ENCODE results near the gene PROK2. TPM values are rescaled to one million over a fixed set of nuclear protein-coding genes. Genes with fewer than 3 reads are reported as not detected.

Gene PROK2
- total and polyA plus RNA-seq, 2 donors (not counting 1 experiment from before 2014, with no cell fraction given): 0.06 TPM; not detected in 1

DNA sequence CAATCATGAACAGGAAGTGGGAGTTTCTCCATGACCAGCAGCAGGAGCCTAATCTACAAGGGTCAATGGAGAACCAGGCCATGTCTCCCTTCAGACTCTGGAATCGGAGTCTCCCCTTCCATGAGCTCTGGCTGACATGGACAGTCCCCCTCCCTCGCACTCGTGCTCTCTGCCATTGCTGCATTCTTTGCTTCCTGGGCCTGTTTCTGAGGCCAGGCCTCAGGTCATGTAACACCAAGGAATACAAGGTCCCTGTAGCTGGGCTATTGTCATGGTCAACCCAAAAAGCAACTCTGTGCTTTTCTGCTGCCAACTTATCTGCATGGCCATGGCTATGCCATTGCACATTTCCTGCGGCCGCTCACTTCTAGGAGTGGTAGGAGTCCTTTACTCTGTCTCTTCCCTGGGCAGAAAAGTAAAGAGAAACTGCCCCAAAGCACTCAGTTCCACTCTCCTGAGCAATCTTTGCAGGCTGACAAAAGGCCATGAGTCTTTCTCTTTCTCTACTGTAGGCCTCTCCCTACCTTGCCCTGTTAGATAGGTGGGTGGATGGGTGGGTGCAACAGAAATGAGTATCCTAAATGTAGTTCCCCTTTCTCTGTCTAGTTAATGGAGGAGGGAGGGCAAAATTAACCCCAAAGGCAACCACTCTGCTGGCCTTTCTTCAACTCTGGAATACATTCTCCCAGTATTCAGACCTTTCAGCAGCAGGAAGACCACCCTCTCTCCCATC lies 40.8 kb upstream of the PROK2 start:
- Mint-ChIP-seq H3K4me3 (no peak overlapping the region), H3K9me3 (ENCODE audit: insufficient read depth) (no peaks in the 10 kb centered on the region), H3K27me3 (peaks cover 15% of the 10 kb centered on the region), H3K27ac (no peak overlapping the region), H3K4me1 (no peaks in the 10 kb centered on the region)
- no peak overlapping the region for H3K27ac ChIP-seq (ENCODE audit: low read length in 2 of 2)
- H4K20me1 ChIP-seq (ENCODE audit: control insufficient read depth, insufficient read depth, low read length, poor library complexity, severe bottlenecking): no peaks in the 10 kb centered on the region
- H2AFZ ChIP-seq (ENCODE audit: insufficient read depth, low read depth, low read length, poor library complexity, severe bottlenecking): no peak overlapping the region
- no peak for ATAC-seq (ENCODE audit: low read depth)
- H3K36me3 ChIP-seq (replicated peaks in 1 of 2; ENCODE audit: control extremely low read depth in 1 of 2, control insufficient read depth in 1 of 2, extremely low read depth in 1 of 2, insufficient read depth in 2 of 2, low read length in 1 of 2): no peaks in the 10 kb centered on the region
- no peak overlapping the region for H3K4me3 ChIP-seq (ENCODE audit: control extremely low read depth in 1 of 5, extremely low read depth in 1 of 5, insufficient read depth in 1 of 5, low read depth in 2 of 5, low read length in 4 of 5)
- no peaks in the 10 kb centered on the region for H3K9me3 ChIP-seq (ENCODE audit: control extremely low read depth in 1 of 3, control insufficient read depth in 2 of 3, insufficient read depth in 1 of 3, low read length in 2 of 3)
- CTCF ChIA-PET: no interaction called here
- H3K4me1 ChIP-seq (ENCODE audit: control insufficient read depth in 2 of 2, insufficient read depth in 2 of 2, low read length in 2 of 2): no peaks in the 10 kb centered on the region
- no peaks in the 10 kb centered on the region for H3K27me3 ChIP-seq (replicated peaks in 1 of 4; ENCODE audit: control extremely low read depth in 1 of 4, control insufficient read depth in 3 of 4, insufficient read depth in 4 of 4, low read length in 3 of 4)
- H3K79me2 ChIP-seq (ENCODE audit: control insufficient read depth, insufficient read depth, low read length): no peaks in the 10 kb centered on the region
- no peak overlapping the region for H3K9ac ChIP-seq (ENCODE audit: low read length)
- H3K4me2 ChIP-seq (replicated peaks; ENCODE audit: low read depth, low read length, poor library complexity, severe bottlenecking): no peak overlapping the region
- 94% methylated on average over 3 of the region's 5 CpGs for whole genome bisulfite sequencing (ENCODE audit: insufficient coverage)
- intact Hi-C loops (cut with micrococcal nuclease): no loop called here
- DNase-seq: no peak
- no peak for TF ChIP-seq EZH2 (IDR thresholded peaks at IDR 0.05; ENCODE audit: borderline replicate concordance, insufficient read depth, low read depth, low read length, poor library complexity, severe bottlenecking)
- TF ChIP-seq, protein P1, sequence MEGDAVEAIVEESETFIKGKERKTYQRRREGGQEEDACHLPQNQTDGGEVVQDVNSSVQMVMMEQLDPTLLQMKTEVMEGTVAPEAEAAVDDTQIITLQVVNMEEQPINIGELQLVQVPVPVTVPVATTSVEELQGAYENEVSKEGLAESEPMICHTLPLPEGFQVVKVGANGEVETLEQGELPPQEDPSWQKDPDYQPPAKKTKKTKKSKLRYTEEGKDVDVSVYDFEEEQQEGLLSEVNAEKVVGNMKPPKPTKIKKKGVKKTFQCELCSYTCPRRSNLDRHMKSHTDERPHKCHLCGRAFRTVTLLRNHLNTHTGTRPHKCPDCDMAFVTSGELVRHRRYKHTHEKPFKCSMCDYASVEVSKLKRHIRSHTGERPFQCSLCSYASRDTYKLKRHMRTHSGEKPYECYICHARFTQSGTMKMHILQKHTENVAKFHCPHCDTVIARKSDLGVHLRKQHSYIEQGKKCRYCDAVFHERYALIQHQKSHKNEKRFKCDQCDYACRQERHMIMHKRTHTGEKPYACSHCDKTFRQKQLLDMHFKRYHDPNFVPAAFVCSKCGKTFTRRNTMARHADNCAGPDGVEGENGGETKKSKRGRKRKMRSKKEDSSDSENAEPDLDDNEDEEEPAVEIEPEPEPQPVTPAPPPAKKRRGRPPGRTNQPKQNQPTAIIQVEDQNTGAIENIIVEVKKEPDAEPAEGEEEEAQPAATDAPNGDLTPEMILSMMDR (IDR thresholded peaks at IDR 0.05): no peak
- POLR2A ChIA-PET: no interaction called here

DNA sequence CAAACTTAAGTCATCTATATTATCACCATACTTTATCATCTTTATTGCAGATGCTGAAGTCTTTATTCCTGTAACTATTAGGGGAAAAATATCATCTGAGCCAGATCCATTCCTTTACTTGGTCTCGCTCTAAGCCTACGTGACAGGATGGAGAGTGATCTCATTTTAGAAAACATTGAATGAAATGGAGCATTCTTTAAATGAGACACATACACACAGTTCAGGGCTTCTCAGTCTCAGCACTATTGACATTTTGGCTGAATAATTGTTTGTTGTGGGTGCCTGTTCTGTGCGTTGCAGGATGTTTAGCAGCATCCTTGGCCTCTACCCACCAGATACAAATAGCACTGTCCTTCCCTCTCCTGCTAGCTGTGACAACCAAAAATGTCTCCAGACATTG lies 36.2 kb upstream of the PROK2 start:
- H3K4me1 ChIP-seq (ENCODE audit: control insufficient read depth in 2 of 2, insufficient read depth in 2 of 2, low read length in 2 of 2): no peaks in the 10 kb centered on the region
- H3K4me3 Mint-ChIP-seq: no peak overlapping the region
- no peak overlapping the region for H3K27ac Mint-ChIP-seq
- intact Hi-C loops (cut with micrococcal nuclease): no loop called here
- no peaks in the 10 kb centered on the region for H4K20me1 ChIP-seq (ENCODE audit: control insufficient read depth, insufficient read depth, low read length, poor library complexity, severe bottlenecking)
- no peaks in the 10 kb centered on the region for H3K36me3 ChIP-seq (replicated peaks in 1 of 2; ENCODE audit: control extremely low read depth in 1 of 2, control insufficient read depth in 1 of 2, extremely low read depth in 1 of 2, insufficient read depth in 2 of 2, low read length in 1 of 2)
- CTCF ChIA-PET: no interaction called here
- H3K4me2 ChIP-seq (replicated peaks; ENCODE audit: low read depth, low read length, poor library complexity, severe bottlenecking): no peak overlapping the region
- ATAC-seq (ENCODE audit: low read depth) (no peak), DNase-seq (no peak)
- TF ChIP-seq, protein P1 (IDR thresholded peaks at IDR 0.05): no peak
- TF ChIP-seq EZH2 (IDR thresholded peaks at IDR 0.05; ENCODE audit: borderline replicate concordance, insufficient read depth, low read depth, low read length, poor library complexity, severe bottlenecking): no peak
- H3K9ac ChIP-seq (ENCODE audit: low read length): no peak overlapping the region
- H3K4me3 ChIP-seq (ENCODE audit: control extremely low read depth in 1 of 5, extremely low read depth in 1 of 5, insufficient read depth in 1 of 5, low read depth in 2 of 5, low read length in 4 of 5): no peak overlapping the region
- no peaks in the 10 kb centered on the region for H3K27me3 ChIP-seq (replicated peaks in 1 of 4; ENCODE audit: control extremely low read depth in 1 of 4, control insufficient read depth in 3 of 4, insufficient read depth in 4 of 4, low read length in 3 of 4)
- no peak overlapping the region for H3K27ac ChIP-seq (ENCODE audit: low read length in 2 of 2)
- no CpG with 5 or more reads among the region's 3 CpGs for WGBS (ENCODE audit: insufficient coverage)
- H2AFZ ChIP-seq (ENCODE audit: insufficient read depth, low read depth, low read length, poor library complexity, severe bottlenecking): no peak overlapping the region
- H3K9me3 Mint-ChIP-seq (ENCODE audit: insufficient read depth): no peaks in the 10 kb centered on the region
- no peaks in the 10 kb centered on the region for H3K79me2 ChIP-seq (ENCODE audit: control insufficient read depth, insufficient read depth, low read length)
- H3K4me1 Mint-ChIP-seq: no peaks in the 10 kb centered on the region
- POLR2A ChIA-PET: no interaction called here
- H3K27me3 Mint-ChIP-seq: peaks cover 13% of the 10 kb centered on the region
- H3K9me3 ChIP-seq (ENCODE audit: control extremely low read depth in 1 of 3, control insufficient read depth in 2 of 3, insufficient read depth in 1 of 3, low read length in 2 of 3): no peaks in the 10 kb centered on the region

Data from B cell (primary cell).